ENCODE data around the gene B3GNT7. TPM values are rescaled to one million over a fixed set of nuclear protein-coding genes. Genes with fewer than 3 reads are reported as not detected.
"Not testable (repeated sequence)": the region's sequence is repeated elsewhere in the genome, so short reads cannot be mapped to it uniquely, and the experiment has no call there.

Gene B3GNT7
- total RNA-seq, 6 donors from 2014 or later = 64.5 to 108 (median 87.2) TPM

DNA sequence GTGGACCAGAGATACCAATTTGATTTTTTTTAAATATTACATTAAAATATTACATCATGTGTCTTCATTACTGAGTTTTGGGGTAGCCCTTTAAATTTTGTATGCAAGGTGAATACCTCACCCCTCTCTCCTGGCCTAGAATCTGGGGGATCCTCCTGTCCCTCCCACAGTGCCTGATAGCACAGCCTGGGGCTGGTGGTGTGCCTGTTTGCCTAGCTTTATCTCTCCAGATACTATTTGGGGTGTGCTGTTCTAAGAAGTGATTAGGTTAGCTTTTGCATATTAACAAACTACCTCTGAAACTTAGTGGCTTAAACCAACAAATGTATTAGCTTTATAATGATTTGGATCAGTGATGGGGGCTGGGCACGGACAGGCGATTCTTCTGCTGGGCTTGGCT, 20.7 kb upstream of the B3GNT7 start:
- no peak for ATAC-seq (ENCODE audit: low FRiP score in 2 of 2)
- DNase-seq = no peak
- no peaks in the 10 kb centered on the region for H3K27me3 ChIP-seq
- TF ChIP-seq POLR2A (IDR thresholded peaks at IDR 0.05) = no peak
- H3K9me3 ChIP-seq = no peaks in the 10 kb centered on the region
- no peaks in the 10 kb centered on the region for H3K4me1 ChIP-seq
- no peak overlapping the region for H3K4me3 ChIP-seq
- peaks cover 0 to 3% (median 0%) of the 10 kb centered on the region in 4 donors for H3K36me3 ChIP-seq
- WGBS, 2 donors = 100% methylated on average over 2 of the region's 2 CpGs
- no peak overlapping the region for H3K27ac ChIP-seq

DNA sequence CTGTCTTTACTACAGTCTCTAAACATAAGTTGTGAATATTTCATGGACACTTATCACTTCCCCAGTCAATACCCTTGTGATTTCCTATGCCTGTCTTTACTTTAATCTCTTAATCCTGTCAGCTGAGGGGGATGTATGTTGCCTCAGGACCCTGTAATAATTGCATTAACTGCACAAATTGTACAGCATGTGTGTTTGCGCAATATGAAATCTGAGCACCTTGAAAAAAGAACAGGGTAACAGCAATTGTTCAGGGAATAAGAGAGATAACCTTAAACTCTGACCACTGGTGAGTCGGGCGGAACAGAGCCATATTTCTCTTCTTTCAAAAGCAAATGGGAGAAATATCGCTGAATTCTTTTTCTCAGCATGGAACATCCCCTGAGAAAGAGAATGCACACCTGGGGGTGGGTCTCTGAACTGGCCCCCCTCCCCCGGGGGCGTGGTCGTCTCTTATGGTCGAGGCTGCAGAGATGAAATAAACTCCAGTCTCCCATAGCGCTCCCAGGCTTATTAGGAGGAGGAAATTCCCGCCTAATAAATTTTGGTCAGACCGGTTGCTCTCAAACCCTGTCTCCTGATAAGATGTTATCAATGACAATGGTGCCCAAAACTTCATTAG, 19.4 kb upstream of the B3GNT7 start:
- ATAC-seq (ENCODE audit: low FRiP score in 2 of 2); H3K4me3 ChIP-seq; H3K9me3 ChIP-seq; H3K4me1 ChIP-seq; DNase-seq; H3K36me3 ChIP-seq; H3K27me3 ChIP-seq; H3K27ac ChIP-seq: not testable (repeated sequence)
- 57 to 80% methylated on average over 6 to 11 of the region's 11 CpGs for WGBS, 2 donors

DNA sequence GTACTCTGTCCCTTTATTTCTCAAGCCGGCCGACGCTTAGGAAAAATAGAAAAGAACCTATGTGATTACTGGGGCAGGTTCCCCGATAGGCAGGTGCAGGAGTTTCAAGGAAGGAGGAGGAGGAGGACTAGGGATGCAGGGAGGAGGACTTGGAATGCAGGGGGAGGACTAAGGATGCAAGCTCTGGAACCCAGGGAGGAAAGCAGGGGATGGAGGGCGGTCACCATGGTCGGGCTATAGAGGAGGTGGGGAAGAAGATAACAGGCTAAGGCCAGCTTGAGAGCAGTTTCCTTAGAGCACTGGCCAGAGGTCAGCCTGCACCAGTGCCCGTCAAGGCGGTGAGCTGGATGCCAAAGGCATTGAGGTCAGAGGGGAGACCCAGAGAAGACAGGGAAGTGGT, 18.7 kb upstream of the B3GNT7 start:
- WGBS, 2 donors = 72 to 76% methylated on average over 8 of the region's 8 CpGs
- no peak for DNase-seq
- Histone ChIP-seq H3K4me1 (no peaks in the 10 kb centered on the region), H3K27me3 (no peaks in the 10 kb centered on the region), H3K9me3 (no peaks in the 10 kb centered on the region), H3K27ac (no peak overlapping the region), H3K4me3 (no peak overlapping the region), H3K36me3 (no peaks in the 10 kb centered on the region)
- no peak for TF ChIP-seq EP300 (IDR thresholded peaks at IDR 0.05)
- peak in 1 of 2 donors; percentile 14 for ATAC-seq (ENCODE audit: low FRiP score in 2 of 2)

DNA sequence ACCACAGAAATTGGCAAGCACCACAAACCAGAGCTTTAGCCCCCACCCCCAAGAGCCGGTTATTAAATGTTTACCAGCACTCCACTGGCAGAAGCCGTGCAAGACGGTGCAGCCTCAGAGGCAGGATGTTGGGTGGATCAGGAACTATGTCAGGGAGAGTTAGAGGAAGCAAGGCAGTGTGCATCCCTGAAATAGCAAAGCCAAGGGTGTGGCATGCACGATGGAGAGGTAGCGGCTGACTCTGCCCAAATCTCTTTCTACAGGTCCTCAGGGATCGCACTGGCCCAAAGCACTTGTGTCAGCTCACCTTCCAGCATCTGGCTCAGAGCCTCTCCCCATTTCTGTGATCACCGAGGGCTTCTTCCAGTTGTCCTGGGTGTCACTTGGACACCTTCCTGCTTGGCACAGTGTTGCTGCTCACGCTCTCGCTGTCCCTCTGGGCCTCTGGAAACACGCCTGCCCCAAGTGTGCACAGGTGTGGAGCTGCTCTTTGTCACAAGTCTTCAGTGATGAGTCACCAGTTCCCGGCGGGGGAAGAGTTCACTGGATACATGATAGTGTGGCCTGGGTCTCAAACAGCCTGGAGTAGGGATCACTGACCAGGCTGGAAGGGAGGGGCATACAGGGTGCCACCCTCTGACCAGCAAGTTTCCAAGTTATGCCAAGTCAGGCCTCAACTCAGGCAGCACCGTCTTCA, 17.3 kb upstream of the B3GNT7 start:
- Histone ChIP-seq H3K4me1 (no peaks in the 10 kb centered on the region), H3K36me3 (no peaks in the 10 kb centered on the region), H3K27ac (no peak overlapping the region), H3K4me3 (no peak overlapping the region), H3K27me3 (no peaks in the 10 kb centered on the region), H3K9me3 (no peaks in the 10 kb centered on the region)
- DNase-seq (no peak), ATAC-seq (ENCODE audit: low FRiP score in 2 of 2) (no peak)
- 55 to 67% methylated on average over 4 to 13 of the region's 13 CpGs for WGBS, 2 donors
- TF ChIP-seq POLR2A (IDR thresholded peaks at IDR 0.05) = no peak
- TF ChIP-seq EP300 (IDR thresholded peaks at IDR 0.05) = no peak
- TF ChIP-seq, protein P1, sequence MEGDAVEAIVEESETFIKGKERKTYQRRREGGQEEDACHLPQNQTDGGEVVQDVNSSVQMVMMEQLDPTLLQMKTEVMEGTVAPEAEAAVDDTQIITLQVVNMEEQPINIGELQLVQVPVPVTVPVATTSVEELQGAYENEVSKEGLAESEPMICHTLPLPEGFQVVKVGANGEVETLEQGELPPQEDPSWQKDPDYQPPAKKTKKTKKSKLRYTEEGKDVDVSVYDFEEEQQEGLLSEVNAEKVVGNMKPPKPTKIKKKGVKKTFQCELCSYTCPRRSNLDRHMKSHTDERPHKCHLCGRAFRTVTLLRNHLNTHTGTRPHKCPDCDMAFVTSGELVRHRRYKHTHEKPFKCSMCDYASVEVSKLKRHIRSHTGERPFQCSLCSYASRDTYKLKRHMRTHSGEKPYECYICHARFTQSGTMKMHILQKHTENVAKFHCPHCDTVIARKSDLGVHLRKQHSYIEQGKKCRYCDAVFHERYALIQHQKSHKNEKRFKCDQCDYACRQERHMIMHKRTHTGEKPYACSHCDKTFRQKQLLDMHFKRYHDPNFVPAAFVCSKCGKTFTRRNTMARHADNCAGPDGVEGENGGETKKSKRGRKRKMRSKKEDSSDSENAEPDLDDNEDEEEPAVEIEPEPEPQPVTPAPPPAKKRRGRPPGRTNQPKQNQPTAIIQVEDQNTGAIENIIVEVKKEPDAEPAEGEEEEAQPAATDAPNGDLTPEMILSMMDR (IDR thresholded peaks at IDR 0.05) = no peak
- TF ChIP-seq POLR2AphosphoS5 (IDR thresholded peaks at IDR 0.05) = no peak

DNA sequence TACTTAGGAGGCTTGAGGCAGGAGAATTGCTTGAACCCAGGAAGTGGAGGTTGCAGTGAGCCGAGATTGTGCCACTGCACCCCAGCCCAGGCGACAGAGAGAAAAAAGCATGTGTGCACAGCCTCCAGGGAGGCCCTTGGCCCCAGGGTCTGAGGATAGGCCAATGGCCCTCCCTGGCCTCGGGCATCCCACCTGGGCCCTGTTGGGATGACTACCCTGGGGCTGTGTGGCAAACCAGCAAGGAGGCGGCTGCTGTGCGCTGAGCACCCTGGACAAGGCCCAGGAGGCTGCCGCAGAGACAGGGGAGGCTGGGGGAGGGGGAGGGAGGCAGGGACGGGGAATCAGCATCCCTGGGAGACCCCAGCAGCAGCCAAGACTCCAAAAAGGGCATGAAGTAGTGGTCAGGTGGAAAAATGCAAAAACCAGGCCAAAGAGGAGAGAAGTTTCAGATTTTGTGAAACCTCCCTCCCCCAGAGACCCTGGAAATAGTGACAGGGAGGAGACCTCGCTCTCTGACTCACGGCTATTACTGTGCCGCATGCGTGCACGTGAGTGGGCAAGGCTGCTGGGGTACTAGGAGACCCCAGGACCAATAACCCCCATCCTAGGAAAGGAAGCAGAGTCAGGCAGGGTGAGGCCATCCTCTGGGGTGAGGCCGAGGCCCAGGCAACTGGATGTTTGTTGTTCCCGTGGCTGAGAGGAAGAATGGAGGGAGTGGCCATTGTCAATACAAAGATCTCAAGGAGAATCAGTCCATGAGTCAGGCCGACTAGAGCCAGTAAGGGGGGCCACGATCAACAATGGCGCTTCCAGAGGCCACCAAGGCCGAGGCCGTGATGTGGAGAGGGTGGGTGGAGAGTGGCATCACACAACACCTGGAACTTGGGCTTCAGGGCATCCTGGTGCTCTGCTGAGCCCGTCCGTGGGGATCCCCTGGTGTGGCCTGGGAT, 16.0 kb upstream of the B3GNT7 start:
- H3K4me1 ChIP-seq = no peaks in the 10 kb centered on the region
- DNase-seq (no peak), ATAC-seq (ENCODE audit: low FRiP score in 2 of 2) (no peak)
- H3K27ac ChIP-seq = peak overlapping the region in 1 of 4 donors; percentile 7
- H3K27me3 ChIP-seq = no peaks in the 10 kb centered on the region
- WGBS, 2 donors = 78 to 80% methylated on average over 15 to 20 of the region's 21 CpGs
- no peaks in the 10 kb centered on the region for H3K36me3 ChIP-seq
- TF ChIP-seq POLR2AphosphoS5 (IDR thresholded peaks at IDR 0.05) (no peak), EP300 (IDR thresholded peaks at IDR 0.05) (no peak), POLR2A (IDR thresholded peaks at IDR 0.05) (no peak)
- TF ChIP-seq, protein P1 (IDR thresholded peaks at IDR 0.05) = no peak
- H3K4me3 ChIP-seq = no peak overlapping the region
- H3K9me3 ChIP-seq = peaks cover 0 to 3% (median 1%) of the 10 kb centered on the region in 4 donors

DNA sequence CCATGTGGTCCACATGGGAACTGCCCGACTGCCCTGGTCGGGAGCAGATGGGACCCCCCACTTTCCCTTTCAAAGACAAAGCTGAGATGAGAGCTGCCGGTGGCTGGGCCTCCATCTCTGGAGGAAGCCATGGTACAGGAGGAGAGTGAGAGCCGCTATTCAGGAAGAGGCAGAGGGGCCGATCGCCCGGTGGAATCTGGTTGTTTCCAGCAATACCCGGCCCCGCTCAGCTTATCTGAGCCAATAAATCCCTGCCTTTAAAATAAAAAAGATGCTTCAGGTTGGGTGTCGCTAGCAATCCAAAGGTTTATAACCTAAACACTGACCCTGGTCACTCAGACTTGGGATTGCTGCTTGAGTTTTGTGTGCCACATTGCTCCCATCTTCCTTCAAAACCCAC, 15.2 kb upstream of the B3GNT7 start:
- H3K27ac ChIP-seq = no peak overlapping the region
- 97 to 100% methylated on average over 7 to 10 of the region's 10 CpGs for WGBS, 2 donors
- TF ChIP-seq POLR2AphosphoS5 (IDR thresholded peaks at IDR 0.05) (no peak), EP300 (IDR thresholded peaks at IDR 0.05) (no peak), POLR2A (IDR thresholded peaks at IDR 0.05) (no peak)
- TF ChIP-seq, protein P1 (IDR thresholded peaks at IDR 0.05) = no peak
- DNase-seq (no peak), ATAC-seq (ENCODE audit: low FRiP score in 2 of 2) (no peak)
- no peaks in the 10 kb centered on the region for H3K36me3 ChIP-seq
- no peaks in the 10 kb centered on the region for H3K27me3 ChIP-seq
- H3K9me3 ChIP-seq = peaks cover 0 to 8% (median 4%) of the 10 kb centered on the region in 4 donors
- no peaks in the 10 kb centered on the region for H3K4me1 ChIP-seq
- H3K4me3 ChIP-seq = no peak overlapping the region

All from upper lobe of left lung (tissue), 6 donors.